DND-41 (cell line): Measurements from ENCODE around the gene AMOT.

Experiments used
- ATAC-seq: fragments of 200-7000 bp; cut with Tn5 transposase; 3 replicates; pipeline ENCODE4 v1.9.1; 2021; ENCODE audit warnings: low read depth; ENCODE audit not compliant: insufficient read depth
- DNase-seq: peaks from one replicate; pipeline ENCODE4 v3.0.0-alpha.2; 2020
- H2AFZ ChIP-seq: 2 replicates; pipeline ENCODE4 v1.6.0; 2012; ENCODE audit warnings: low read depth, low read length
- H3K27ac ChIP-seq: 2 replicates; pipeline ENCODE4 v1.5.1; 2012; ENCODE audit warnings: low read length, inconsistent platforms
- H3K27me3 ChIP-seq: fragments of 200-600 bp; sonication (generic); 2 replicates; pipeline ENCODE4 v1.6.0; 2012; ENCODE audit warnings: low read length, mild to moderate bottlenecking, inconsistent platforms; ENCODE audit not compliant: insufficient read depth, poor library complexity
- H3K36me3 ChIP-seq: 2 replicates; pipeline ENCODE4 v1.5.1; 2012; ENCODE audit warnings: low read length, inconsistent platforms; ENCODE audit not compliant: insufficient read depth
- H3K4me1 ChIP-seq: 2 replicates; pipeline ENCODE4 v1.5.1; 2012; ENCODE audit warnings: mild to moderate bottlenecking, low read length; ENCODE audit not compliant: insufficient read depth
- H3K4me2 ChIP-seq: 2 replicates; pipeline ENCODE4 v1.6.0; 2012; ENCODE audit warnings: mild to moderate bottlenecking, moderate library complexity, low read length, inconsistent platforms; ENCODE audit not compliant: insufficient read depth
- H3K4me3 ChIP-seq, 2 experiments: fragments of 200-600 bp in 1 of 2; shearing (Covaris generic) in 1 of 2; 2 replicates each; pipeline ENCODE4 v1.5.1; 2012 to 2016; ENCODE audit warnings: inconsistent platforms in 2 of 2, low read length in 2 of 2, mild to moderate bottlenecking in 2 of 2, low read depth in 1 of 2, moderate library complexity in 1 of 2
- H3K79me2 ChIP-seq: 2 replicates; pipeline ENCODE4 v1.6.0; 2012; ENCODE audit warnings: low read length, inconsistent platforms; ENCODE audit not compliant: insufficient read depth
- H3K9ac ChIP-seq: 2 replicates; pipeline ENCODE4 v1.6.0; 2012; ENCODE audit warnings: low read depth, mild to moderate bottlenecking, inconsistent platforms, low read length, moderate library complexity
- H3K9me3 ChIP-seq: 2 replicates; pipeline ENCODE4 v1.5.1; 2012; ENCODE audit warnings: low read length, moderate library complexity, mild to moderate bottlenecking, inconsistent platforms; ENCODE audit not compliant: insufficient read depth, severe bottlenecking
- H4K20me1 ChIP-seq: 2 replicates; pipeline ENCODE4 v1.6.0; 2012; ENCODE audit warnings: low read length; ENCODE audit not compliant: insufficient read depth
- EZH2 ChIP-seq: IDR thresholded peaks from 3 replicates; pipeline ENCODE4 v1.6.1; 2012; ENCODE audit warnings: borderline replicate concordance, low read depth, mild to moderate bottlenecking, moderate library complexity, low read length, inconsistent platforms; ENCODE audit not compliant: severe bottlenecking
- TF ChIP-seq, protein P1 (sequence below): IDR thresholded peaks from 2 replicates; pipeline ENCODE4 v1.5.1; 2012; ENCODE audit warnings: borderline replicate concordance, low read length, moderate library complexity, mild to moderate bottlenecking; ENCODE audit not compliant: poor library complexity, severe bottlenecking; ENCODE audit errors: extremely low read depth

Gene AMOT

DNA sequence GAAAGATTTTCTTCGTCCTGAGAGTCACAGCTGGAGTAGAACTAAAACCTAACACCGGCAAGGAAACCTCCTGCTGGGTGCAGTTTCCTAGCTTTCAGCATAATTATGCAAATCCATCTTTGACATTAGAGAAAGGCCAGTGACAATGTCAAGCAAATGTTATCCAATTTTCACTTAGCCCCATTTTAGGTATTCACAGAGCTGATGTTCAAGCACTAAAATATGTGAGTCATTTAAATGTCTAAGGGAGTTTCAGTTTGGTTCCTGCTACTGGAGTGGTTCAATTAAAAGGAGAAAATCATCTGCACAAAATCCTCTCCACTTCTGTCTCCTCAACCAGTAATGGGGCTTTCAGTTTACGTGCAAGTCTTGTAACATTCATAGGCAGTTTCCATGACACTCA, 37.1 kb upstream of the AMOT start:
- Histone ChIP-seq H3K27ac (no peak overlapping the region), H3K27me3 (no peaks in the 10 kb centered on the region), H3K9me3 (no peaks in the 10 kb centered on the region), H3K4me1 (no peaks in the 10 kb centered on the region), H3K79me2 (no peaks in the 10 kb centered on the region), H2AFZ (no peak overlapping the region), H4K20me1 (no peaks in the 10 kb centered on the region), H3K36me3 (no peaks in the 10 kb centered on the region), H3K4me3 (no peak overlapping the region), H3K9ac (no peak overlapping the region), H3K4me2 (no peak overlapping the region)
- DNase-seq (no peak), ATAC-seq (no peak)
- TF ChIP-seq EZH2: no peak
- TF ChIP-seq, protein P1, sequence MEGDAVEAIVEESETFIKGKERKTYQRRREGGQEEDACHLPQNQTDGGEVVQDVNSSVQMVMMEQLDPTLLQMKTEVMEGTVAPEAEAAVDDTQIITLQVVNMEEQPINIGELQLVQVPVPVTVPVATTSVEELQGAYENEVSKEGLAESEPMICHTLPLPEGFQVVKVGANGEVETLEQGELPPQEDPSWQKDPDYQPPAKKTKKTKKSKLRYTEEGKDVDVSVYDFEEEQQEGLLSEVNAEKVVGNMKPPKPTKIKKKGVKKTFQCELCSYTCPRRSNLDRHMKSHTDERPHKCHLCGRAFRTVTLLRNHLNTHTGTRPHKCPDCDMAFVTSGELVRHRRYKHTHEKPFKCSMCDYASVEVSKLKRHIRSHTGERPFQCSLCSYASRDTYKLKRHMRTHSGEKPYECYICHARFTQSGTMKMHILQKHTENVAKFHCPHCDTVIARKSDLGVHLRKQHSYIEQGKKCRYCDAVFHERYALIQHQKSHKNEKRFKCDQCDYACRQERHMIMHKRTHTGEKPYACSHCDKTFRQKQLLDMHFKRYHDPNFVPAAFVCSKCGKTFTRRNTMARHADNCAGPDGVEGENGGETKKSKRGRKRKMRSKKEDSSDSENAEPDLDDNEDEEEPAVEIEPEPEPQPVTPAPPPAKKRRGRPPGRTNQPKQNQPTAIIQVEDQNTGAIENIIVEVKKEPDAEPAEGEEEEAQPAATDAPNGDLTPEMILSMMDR: no peak

DNA sequence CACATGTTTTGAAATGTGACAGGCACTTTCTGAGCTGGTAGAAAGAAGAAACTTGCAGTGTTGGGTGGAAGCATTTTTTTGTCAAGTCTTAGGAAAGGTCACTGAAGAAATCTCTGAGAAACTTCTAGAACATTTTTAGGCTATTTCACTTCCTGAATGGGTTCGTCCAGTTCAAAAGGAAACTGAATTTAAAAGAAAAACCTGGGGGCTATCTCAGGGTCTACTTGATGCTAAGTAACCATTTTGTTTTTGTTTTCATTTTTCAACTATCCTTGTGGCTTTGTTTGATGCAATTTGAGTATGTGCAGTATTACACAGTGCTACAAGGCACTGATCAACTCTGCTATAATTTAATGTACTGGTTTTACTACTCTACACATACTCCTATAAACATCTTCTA, 34.0 kb upstream of the AMOT start:
- Histone ChIP-seq H3K27ac (no peak overlapping the region), H3K4me1 (no peaks in the 10 kb centered on the region), H3K9ac (no peak overlapping the region), H3K36me3 (no peaks in the 10 kb centered on the region), H2AFZ (no peak overlapping the region), H3K4me2 (no peak overlapping the region), H3K4me3 (no peak overlapping the region), H3K79me2 (no peaks in the 10 kb centered on the region), H4K20me1 (no peaks in the 10 kb centered on the region), H3K27me3 (no peaks in the 10 kb centered on the region), H3K9me3 (no peaks in the 10 kb centered on the region)
- ATAC-seq (no peak), DNase-seq (no peak)
- no peak for TF ChIP-seq EZH2
- TF ChIP-seq, protein P1: no peak

DNA sequence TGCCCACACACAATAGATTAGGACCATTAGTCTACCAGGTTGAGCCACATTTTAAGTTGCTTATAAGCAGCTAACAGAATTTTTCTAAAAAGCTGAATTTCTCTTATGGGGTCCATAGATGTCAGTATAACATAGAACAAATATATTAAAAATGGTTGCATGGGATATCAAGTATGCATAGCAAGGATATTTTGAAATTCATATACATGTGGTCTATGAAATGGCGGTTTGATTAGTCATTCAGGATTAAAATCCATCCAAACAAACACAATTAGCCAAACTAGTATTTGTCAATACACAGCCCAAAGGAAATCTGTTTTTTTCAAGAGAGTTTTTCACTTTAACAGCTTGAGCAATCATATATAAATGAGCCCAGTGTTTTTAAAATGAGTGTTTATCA, 33.5 kb upstream of the AMOT start:
- Histone ChIP-seq H3K27me3 (no peaks in the 10 kb centered on the region), H4K20me1 (no peaks in the 10 kb centered on the region), H3K4me2 (no peak overlapping the region), H2AFZ (no peak overlapping the region), H3K4me3 (no peak overlapping the region), H3K9me3 (no peaks in the 10 kb centered on the region), H3K79me2 (no peaks in the 10 kb centered on the region), H3K9ac (no peak overlapping the region), H3K4me1 (no peaks in the 10 kb centered on the region), H3K36me3 (no peaks in the 10 kb centered on the region), H3K27ac (no peak overlapping the region)
- no peak for DNase-seq
- TF ChIP-seq, protein P1: no peak
- no peak for TF ChIP-seq EZH2
- ATAC-seq: no peak

DNA sequence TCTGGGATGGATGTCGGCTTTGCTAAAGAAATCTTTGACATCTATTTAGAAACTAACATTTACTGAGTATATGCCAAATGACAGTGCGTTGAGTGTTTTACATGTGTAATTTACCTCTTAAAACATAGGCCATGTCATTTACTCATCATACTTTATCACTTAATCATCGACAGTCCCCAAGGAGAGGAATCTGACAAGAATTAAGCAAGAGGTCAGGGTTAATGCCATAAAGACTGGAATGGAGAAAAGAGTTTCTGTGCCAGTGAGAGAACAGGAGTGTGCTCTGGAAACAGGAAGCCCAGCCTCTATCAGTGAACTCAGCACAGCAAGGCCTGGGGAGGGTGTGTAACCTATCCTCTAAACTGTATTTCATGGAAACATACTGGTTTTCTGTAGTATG, 28.0 kb upstream of the AMOT start:
- ATAC-seq: no peak
- no peak overlapping the region for H3K27ac ChIP-seq

More for the DNA sequence above, 28.0 kb upstream of the AMOT start:
- H3K36me3 ChIP-seq: no peaks in the 10 kb centered on the region
- no peak overlapping the region for H3K9ac ChIP-seq
- H3K9me3 ChIP-seq: no peaks in the 10 kb centered on the region
- H3K79me2 ChIP-seq: no peaks in the 10 kb centered on the region
- no peaks in the 10 kb centered on the region for H3K4me1 ChIP-seq
- no peaks in the 10 kb centered on the region for H4K20me1 ChIP-seq
- DNase-seq: no peak
- TF ChIP-seq, protein P1: no peak
- no peak for TF ChIP-seq EZH2
- H3K27me3 ChIP-seq: no peaks in the 10 kb centered on the region
- no peak overlapping the region for H3K4me2 ChIP-seq
- H3K4me3 ChIP-seq: no peak overlapping the region
- no peak overlapping the region for H2AFZ ChIP-seq
